OCI-LY3 (cell line): Measurements from ENCODE around the gene FZD2.

Source experiments
- CTCF ChIP-seq: fragments of 200-600, 300-600 bp; sonication (generic); IDR thresholded peaks from 2 replicates; pipeline ENCODE4 v1.5.1; 2014; ENCODE audit warnings: antibody characterized with exemption, low read length, low read depth
- EZH2phosphoT487 ChIP-seq: fragments of 200-600 bp; shearing (Covaris generic); IDR thresholded peaks from 2 replicates; pipeline ENCODE4 v1.6.1; 2018; ENCODE audit warnings: antibody characterized with exemption, mixed run types, low read depth

- no peak for TF ChIP-seq CTCF
- no peak for TF ChIP-seq EZH2phosphoT487
These were observed 7.1 kb downstream of the FZD2 start for GRCh38 chr17:44564429-44564828.
